HepG2 (cell line): ENCODE results near the gene CYBRD1. TPM values are rescaled to one million over a fixed set of nuclear protein-coding genes. Genes with fewer than 3 reads are reported as not detected.

Experiments used
- ATAC-seq: fragments of 200-7000 bp; cut with Tn5 transposase; 3 replicates; pipeline ENCODE4 v1.9.1; 2020; ENCODE audit warnings: mild to moderate bottlenecking, moderate library complexity
- BruUV-seq: library from RNA; stranded (reverse); fragments of 400-500 nt; replicated peaks from 2 replicates; lab custom pipeline; 2021; lab: Mats Ljungman, UMichigan
- CTCF ChIA-PET: fragments of 300-600 bp; formaldehyde crosslinking; extraction: SDS; loops from one replicate; lab custom pipeline; 2021; ENCODE audit warnings: low total read pairs, inconsistent platforms, low intra/inter-chr PET ratio; lab: Yijun Ruan, JAX
- POLR2A ChIA-PET: fragments of 350-600 bp; sonication (Branson Sonifier 250); formaldehyde crosslinking; loops from one replicate; lab custom pipeline; 2020; ENCODE audit warnings: antibody characterized with exemption, inconsistent platforms; lab: Yijun Ruan, JAX
- DNase-seq: peaks from one replicate; pipeline ENCODE4 v3.0.0-alpha.2; 2015; ENCODE audit warnings: low spot score
- FAIRE-seq: peaks from 3 replicates; lab custom pipeline; 2011; peaks lifted over from hg19 to GRCh38; lab: Jason Lieb, UNC
- H2AFZ ChIP-seq: one replicate; pipeline ENCODE4 v1.6.1; 2011; ENCODE audit warnings: low read length, inconsistent platforms
- H3K27ac ChIP-seq: fragments of 300-600 bp; 3 replicates; pipeline ENCODE4 v1.8.0; 2011; ENCODE audit warnings: mixed run types, mild to moderate bottlenecking, mixed read lengths, low read length, inconsistent platforms; ENCODE audit not compliant: insufficient read depth; ENCODE audit errors: extremely low read length
- H3K27me3 ChIP-seq, 2 experiments: fragments of 200-600 bp in 1 of 2; 2 replicates in 1 of 2; 3 replicates in 1 of 2; pipeline versions ENCODE4 v1.6.0 to v1.8.0; 2011; ENCODE audit warnings: low read length in 2 of 2, mild to moderate bottlenecking in 2 of 2, moderate library complexity in 2 of 2, inconsistent platforms in 1 of 2; ENCODE audit not compliant: insufficient read depth in 2 of 2, control insufficient read depth in 1 of 2
- H3K36me3 ChIP-seq, 2 experiments: fragments of 200-600 bp in 1 of 2; replicated peaks in 1 of 2; 2 replicates in 1 of 2; 3 replicates in 1 of 2; pipeline versions ENCODE4 v1.5.1 to v1.8.0; 2011; ENCODE audit warnings: low read length in 2 of 2, inconsistent platforms in 1 of 2; ENCODE audit not compliant: insufficient read depth in 2 of 2, control insufficient read depth in 1 of 2
- H3K4me1 ChIP-seq: 2 replicates; pipeline ENCODE4 v1.5.1; 2012; ENCODE audit warnings: low read length, inconsistent platforms; ENCODE audit not compliant: insufficient read depth
- H3K4me2 ChIP-seq: 2 replicates; pipeline ENCODE4 v1.6.0; 2011; ENCODE audit warnings: low read depth, low read length, inconsistent platforms
- H3K4me3 ChIP-seq, 3 experiments: fragments of 200-600 bp in 1 of 3; sonication (generic), shearing (Covaris generic) in 1 of 3; replicated peaks in 1 of 3; 2 replicates each; pipeline ENCODE4 v1.5.1; 2011 to 2016; ENCODE audit warnings: low read length in 3 of 3, inconsistent platforms in 2 of 3, low read depth in 2 of 3, mild to moderate bottlenecking in 2 of 3, control low read depth in 1 of 3, mixed read lengths in 1 of 3; ENCODE audit not compliant: insufficient read depth in 1 of 3
- H3K79me2 ChIP-seq: one replicate; pipeline ENCODE4 v1.6.1; 2011; ENCODE audit warnings: low read length, inconsistent platforms; ENCODE audit not compliant: insufficient read depth
- H3K9ac ChIP-seq: 2 replicates; pipeline ENCODE4 v1.6.0; 2011; ENCODE audit warnings: mild to moderate bottlenecking, low read depth, low read length, inconsistent platforms; ENCODE audit not compliant: insufficient read depth
- H3K9me3 ChIP-seq: 2 replicates; pipeline ENCODE4 v1.5.1; 2012; ENCODE audit warnings: mild to moderate bottlenecking, low read length
- H4K20me1 ChIP-seq: 2 replicates; pipeline ENCODE4 v1.6.0; 2011; ENCODE audit warnings: inconsistent platforms, mild to moderate bottlenecking, low read length, moderate library complexity; ENCODE audit not compliant: insufficient read depth
- ADNP ChIP-seq: sonication (generic); formaldehyde crosslinking; IDR thresholded peaks from 2 replicates; pipeline ENCODE4 v1.4.0; 2020; ENCODE audit warnings: missing genetic modification reagents
- MAFF ChIP-seq: IDR thresholded peaks from 2 replicates; pipeline ENCODE4 v1.6.1; 2011; ENCODE audit warnings: low read depth, low read length, improper control_type of control experiment
- MAFK ChIP-seq, 2 experiments: IDR thresholded peaks in 1 of 2; conservative IDR thresholded peaks in 1 of 2; 2 replicates each; pipeline ENCODE4 v1.6.1; 2011; ENCODE audit warnings: improper control_type of control experiment in 2 of 2, low read length in 2 of 2
- ZNF20 ChIP-seq: sonication (generic); formaldehyde crosslinking; IDR thresholded peaks from 2 replicates; pipeline ENCODE4 v1.4.0; 2020; ENCODE audit warnings: mild to moderate bottlenecking, moderate library complexity, missing genetic modification reagents
- ZNF225 ChIP-seq: sonication (generic); formaldehyde crosslinking; IDR thresholded peaks from 2 replicates; pipeline ENCODE4 v1.4.0; 2020; ENCODE audit warnings: mild to moderate bottlenecking, missing genetic modification reagents
- ZNF235 ChIP-seq: sonication (generic); formaldehyde crosslinking; IDR thresholded peaks from 2 replicates; pipeline ENCODE4 v1.8.1; 2023; ENCODE audit warnings: mild to moderate bottlenecking, missing genetic modification reagents, borderline replicate concordance
- ZNF251 ChIP-seq: sonication (generic); formaldehyde crosslinking; IDR thresholded peaks from 2 replicates; pipeline ENCODE4 v1.9.0; 2021; ENCODE audit warnings: mild to moderate bottlenecking, missing genetic modification reagents
- ZNF382 ChIP-seq: sonication (generic); formaldehyde crosslinking; IDR thresholded peaks from 2 replicates; pipeline ENCODE4 v1.5.0; 2020; ENCODE audit warnings: missing genetic modification reagents, mild to moderate bottlenecking, borderline replicate concordance
- ZNF572 ChIP-seq: sonication (generic); formaldehyde crosslinking; IDR thresholded peaks from 2 replicates; pipeline ENCODE4 v1.5.1; 2020; ENCODE audit warnings: mild to moderate bottlenecking, missing genetic modification reagents
- WGBS: methylation state at CpG from one replicate; pipeline ENCODE4 v1.1.6; 2017; ENCODE audit warnings: low lambda C conversion rate; 5-methylcytosine and 5-hydroxymethylcytosine counted together
- in situ Hi-C: cut with HindIII; loops from 2 replicates; pipeline ENCODE4 v1.10.0; 2017; ENCODE audit warnings: low pct_unique_long_range_greater_than_20kb; ENCODE audit not compliant: extremely low pct_ligation_motif_present
- intact Hi-C: fragments of 100-400 bp; cut with micrococcal nuclease; formaldehyde crosslinking; loops from one replicate; pipeline ENCODE4 v1.10.0; 2022; ENCODE audit not compliant: unreplicated experiment
- polyA plus RNA-seq, 8 experiments: library from polyadenylated mRNA; depleted of rRNA in 3 of 8; stranded (reverse) in 7 of 8; unstranded in 1 of 8; fragments of >200 nt; fragmentation: Illumina TruSeq in 4 of 8; extraction: Trizol in 4 of 8; gene quantifications; 2 replicates each; pipeline versions ENCODE4 v1.2.1 to v1.2.3, GENCODE V29; 2011 to 2016; ENCODE audit warnings: low read depth in 4 of 8, missing spikeins in 1 of 8, mixed read lengths in 1 of 8; ENCODE audit not compliant: insufficient read depth in 1 of 8
- total RNA-seq, 5 experiments: library from RNA; depleted of rRNA; stranded (reverse); fragments of >200 nt; fragmentation: Illumina TruSeq; extraction: Trizol; gene quantifications; 2 replicates each; pipeline ENCODE4 v1.2.3, GENCODE V29; 2016; ENCODE audit warnings: low read depth in 1 of 5
- TF ChIP-seq, protein P1 (sequence below): IDR thresholded peaks from 2 replicates; pipeline ENCODE4 v1.6.1; 2016; ENCODE audit warnings: control low read depth
- TF ChIP-seq, protein P2 (sequence below): sonication (generic); formaldehyde crosslinking; IDR thresholded peaks from 2 replicates; pipeline ENCODE4 v1.5.1; 2020; ENCODE audit warnings: mild to moderate bottlenecking, missing genetic modification reagents, borderline replicate concordance

The CYBRD1 gene
- total and polyA plus RNA-seq, 2 of the 13 experiments (the other 11 are each of a cell fraction or from before 2014, with no cell fraction given), result 0.13 to 0.42 TPM

DNA sequence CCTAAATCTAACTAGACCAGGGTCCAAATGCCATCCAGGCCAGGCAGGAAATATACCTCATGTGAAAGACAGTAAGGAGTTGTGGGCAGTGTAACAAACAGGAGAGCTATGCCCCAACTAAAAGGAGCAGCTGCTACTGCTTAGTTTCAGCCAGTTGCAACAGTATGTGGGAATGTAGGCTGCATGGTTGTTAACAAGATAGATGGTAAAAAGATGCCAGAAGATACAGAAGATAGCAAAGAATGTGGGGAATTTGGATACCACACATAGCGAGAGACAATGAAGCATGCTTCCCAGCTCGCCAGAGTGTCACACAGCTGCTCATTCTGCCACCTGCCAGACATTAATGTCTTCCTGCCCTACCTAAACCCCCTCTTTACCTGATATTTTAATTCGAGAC lies 39.4 kb upstream of the CYBRD1 start:
- no peaks in the 10 kb centered on the region for H3K79me2 ChIP-seq
- WGBS, result 91% methylated on average over 3 of the region's 3 CpGs
- H4K20me1 ChIP-seq, result no peaks in the 10 kb centered on the region
- H3K4me3 ChIP-seq, result no peak overlapping the region
- intact Hi-C loops, result no loop called here
- H3K9ac ChIP-seq, result no peak overlapping the region
- H3K9me3 ChIP-seq, result no peaks in the 10 kb centered on the region
- no peak for FAIRE-seq
- TF ChIP-seq ZNF382 (no peak), ZNF251 (no peak), ADNP (CRISPR knock-in tag) (no peak), ZNF572 (CRISPR knock-in tag) (no peak), ZNF20 (CRISPR knock-in tag) (no peak), ZNF235 (CRISPR knock-in tag) (no peak)
- TF ChIP-seq, protein P1, sequence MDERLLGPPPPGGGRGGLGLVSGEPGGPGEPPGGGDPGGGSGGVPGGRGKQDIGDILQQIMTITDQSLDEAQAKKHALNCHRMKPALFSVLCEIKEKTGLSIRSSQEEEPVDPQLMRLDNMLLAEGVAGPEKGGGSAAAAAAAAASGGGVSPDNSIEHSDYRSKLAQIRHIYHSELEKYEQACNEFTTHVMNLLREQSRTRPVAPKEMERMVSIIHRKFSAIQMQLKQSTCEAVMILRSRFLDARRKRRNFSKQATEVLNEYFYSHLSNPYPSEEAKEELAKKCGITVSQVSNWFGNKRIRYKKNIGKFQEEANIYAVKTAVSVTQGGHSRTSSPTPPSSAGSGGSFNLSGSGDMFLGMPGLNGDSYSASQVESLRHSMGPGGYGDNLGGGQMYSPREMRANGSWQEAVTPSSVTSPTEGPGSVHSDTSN (CRISPR knock-in tag), result no peak
- ChIA-PET POLR2A (no interaction called here), CTCF (no interaction called here)
- H2AFZ ChIP-seq, result no peak overlapping the region
- H3K4me2 ChIP-seq, result no peak overlapping the region
- no peaks in the 10 kb centered on the region for H3K4me1 ChIP-seq
- H3K27me3 ChIP-seq, result no peaks in the 10 kb centered on the region
- peaks cover 5 to 36% of the 10 kb centered on the region in 2 experiments; a peak in 3 of 5 replicates for H3K36me3 ChIP-seq
- BruUV-seq, result no TSS peak
- no peak overlapping the region for H3K27ac ChIP-seq
- in situ Hi-C loops, result no loop called here
- DNase-seq, result no peak
- no peak for ATAC-seq

DNA sequence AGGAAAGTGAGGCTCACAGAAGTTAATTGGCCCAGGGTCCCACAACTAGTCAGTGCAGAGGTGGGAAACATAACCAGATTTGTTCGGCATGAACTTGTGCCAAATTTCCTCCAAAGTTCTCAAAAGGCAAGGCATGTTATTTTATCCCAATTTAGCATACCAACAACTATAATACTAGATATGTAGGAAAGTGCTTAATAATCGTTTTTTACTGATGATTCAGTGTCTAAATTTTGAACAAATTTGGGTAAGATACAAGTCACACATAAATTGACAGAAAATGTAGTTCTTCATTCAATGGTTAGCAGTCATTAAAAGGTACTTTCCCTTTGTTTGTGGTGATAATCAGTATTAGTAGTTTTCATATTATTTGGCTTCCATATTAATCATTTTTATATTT lies 38.5 kb upstream of the CYBRD1 start:
- no peak overlapping the region for H2AFZ ChIP-seq
- no peaks in the 10 kb centered on the region for H3K79me2 ChIP-seq
- 58% methylated on average over 2 of the region's 2 CpGs for WGBS
- H3K27me3 ChIP-seq, result no peaks in the 10 kb centered on the region
- peaks cover 4 to 27% of the 10 kb centered on the region in 2 experiments; a peak in 3 of 5 replicates for H3K36me3 ChIP-seq
- in situ Hi-C loops (no loop called here), intact Hi-C loops (no loop called here)
- H3K27ac ChIP-seq, result no peak overlapping the region
- H4K20me1 ChIP-seq, result no peaks in the 10 kb centered on the region
- no peak overlapping the region for H3K9ac ChIP-seq
- no peak for ATAC-seq
- H3K4me3 ChIP-seq, result no peak overlapping the region
- BruUV-seq, result no TSS peak
- TF ChIP-seq MAFK (conservative IDR thresholded peaks at IDR 0.05 in 1 of 2, IDR thresholded peaks at IDR 0.05 in 1 of 2; ENCODE audit: low read length in 2 of 2) (peak; percentile 74 to 86), ZNF225 (CRISPR knock-in tag) (no peak), MAFF (peak; percentile 81)
- TF ChIP-seq, protein P2, sequence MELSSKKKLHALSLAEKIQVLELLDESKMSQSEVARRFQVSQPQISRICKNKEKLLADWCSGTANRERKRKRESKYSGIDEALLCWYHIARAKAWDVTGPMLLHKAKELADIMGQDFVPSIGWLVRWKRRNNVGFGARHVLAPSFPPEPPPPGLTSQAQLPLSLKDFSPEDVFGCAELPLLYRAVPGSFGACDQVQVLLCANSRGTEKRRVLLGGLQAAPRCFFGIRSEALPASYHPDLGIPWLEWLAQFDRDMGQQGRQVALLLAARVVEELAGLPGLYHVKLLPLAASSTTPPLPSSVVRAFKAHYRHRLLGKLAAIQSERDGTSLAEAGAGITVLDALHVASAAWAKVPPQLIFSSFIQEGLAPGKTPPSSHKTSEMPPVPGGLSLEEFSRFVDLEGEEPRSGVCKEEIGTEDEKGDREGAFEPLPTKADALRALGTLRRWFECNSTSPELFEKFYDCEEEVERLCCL (CRISPR knock-in tag), result no peak
- no peak overlapping the region for H3K4me2 ChIP-seq
- no peaks in the 10 kb centered on the region for H3K4me1 ChIP-seq
- H3K9me3 ChIP-seq, result peaks cover 6% of the 10 kb centered on the region; the same call in 1 of the 2 replicates
- DNase-seq, result no peak
- POLR2A ChIA-PET, result no interaction called here
- CTCF ChIA-PET, result no interaction called here
- no peak for FAIRE-seq
